Stomach (tissue), 9 donors: ENCODE results near the gene VPS41. TPM values are rescaled to one million over a fixed set of nuclear protein-coding genes. Genes with fewer than 3 reads are reported as not detected.

Experiments
- DNase-seq, 2 donors: peaks; one replicate each; pipeline versions ENCODE4 v3.0.0 to v3.0.0-alpha.2; 2013 to 2019
- H3K27ac ChIP-seq, 5 donors: fragments of 200-600 bp in 4 of 5; sonication (generic) in 4 of 5; one replicate each; pipeline ENCODE4 v1.5.1; 2013 to 2019; ENCODE audit warnings: mild to moderate bottlenecking in 1 of 5, moderate library complexity in 1 of 5
- H3K27me3 ChIP-seq, 3 donors: fragments of 200-600 bp; sonication (generic); one replicate each; pipeline ENCODE4 v1.5.1; 2017 to 2019; ENCODE audit warnings: mixed run types in 1 of 3
- H3K36me3 ChIP-seq, 4 donors: fragments of 200-600 bp; sonication (generic); 1 replicate in 3 of 4; 2 replicates in 1 of 4; pipeline ENCODE4 v1.5.1; 2016 to 2019
- H3K4me1 ChIP-seq, 4 donors: fragments of 200-600 bp; sonication (generic); one replicate each; pipeline ENCODE4 v1.5.1; 2016 to 2019
- H3K4me3 ChIP-seq, 4 donors: fragments of 200-600 bp; sonication (generic) in 3 of 4; one replicate each; pipeline ENCODE4 v1.5.1; 2016 to 2019; ENCODE audit warnings: mild to moderate bottlenecking in 1 of 4
- H3K9me3 ChIP-seq, 4 donors: fragments of 200-600 bp; sonication (generic); one replicate each; pipeline ENCODE4 v1.5.1; 2016 to 2019
- EP300 ChIP-seq: sonication (generic); formaldehyde crosslinking; IDR thresholded peaks from one replicate; pipeline ENCODE4 v1.6.1; 2017; ENCODE audit warnings: antibody characterized with exemption
- POLR2A ChIP-seq, 4 donors: fragments of 450-650 bp; IDR thresholded peaks; one replicate each; pipeline ENCODE4 v1.6.1; 2016; ENCODE audit warnings: antibody characterized with exemption in 4 of 4, control low read depth in 2 of 4, mild to moderate bottlenecking in 1 of 4, moderate library complexity in 1 of 4
- POLR2AphosphoS5 ChIP-seq, 3 donors: sonication (generic); formaldehyde crosslinking; IDR thresholded peaks; one replicate each; pipeline ENCODE4 v1.6.1; 2016; ENCODE audit warnings: antibody characterized with exemption in 3 of 3
- WGBS, 5 donors: extraction: QIAGEN DNeasy Blood & Tissue Kit in 3 of 5; methylation state at CpG; one replicate each; pipeline versions ENCODE4 v1.1.5 to v1.1.7; 2013 to 2018; 5-methylcytosine and 5-hydroxymethylcytosine counted together
- intact Hi-C: fragments of 100-400 bp; cut with DNase I; formaldehyde crosslinking; loops from one replicate; pipeline ENCODE4 v1.15.1; 2023; ENCODE audit warnings: low total_unique reads
- polyA plus RNA-seq, 3 donors: library from polyadenylated mRNA; stranded (reverse); fragments of 200-250 nt; gene quantifications; one replicate each; pipeline ENCODE4 v1.2.3, GENCODE V29; 2013
- total RNA-seq, 5 donors: library from RNA; depleted of rRNA; stranded (reverse); fragments of >200 nt; gene quantifications; one replicate each; pipeline versions ENCODE4 v1.1.0 to v1.2.3, GENCODE V29; 2014 to 2016
- TF ChIP-seq, protein P1 (sequence below), 7 experiments: fragments of 450-650 bp in 4 of 7; fragments of 200-600 bp in 3 of 7; sonication (generic) in 3 of 7; IDR thresholded peaks; one replicate each; pipeline ENCODE4 v1.5.1; 2016 to 2019; ENCODE audit warnings: antibody characterized with exemption in 7 of 7, control low read depth in 2 of 7, mild to moderate bottlenecking in 1 of 7
- donor health status: healthy with polysubstance abuse.
- donor health status: Bipolar disorder and iron deficiency.
- donor health status: healthy.

VPS41 gene
- total and polyA plus RNA-seq, 8 donors = 8.2 to 122 (median 41.4) TPM

DNA sequence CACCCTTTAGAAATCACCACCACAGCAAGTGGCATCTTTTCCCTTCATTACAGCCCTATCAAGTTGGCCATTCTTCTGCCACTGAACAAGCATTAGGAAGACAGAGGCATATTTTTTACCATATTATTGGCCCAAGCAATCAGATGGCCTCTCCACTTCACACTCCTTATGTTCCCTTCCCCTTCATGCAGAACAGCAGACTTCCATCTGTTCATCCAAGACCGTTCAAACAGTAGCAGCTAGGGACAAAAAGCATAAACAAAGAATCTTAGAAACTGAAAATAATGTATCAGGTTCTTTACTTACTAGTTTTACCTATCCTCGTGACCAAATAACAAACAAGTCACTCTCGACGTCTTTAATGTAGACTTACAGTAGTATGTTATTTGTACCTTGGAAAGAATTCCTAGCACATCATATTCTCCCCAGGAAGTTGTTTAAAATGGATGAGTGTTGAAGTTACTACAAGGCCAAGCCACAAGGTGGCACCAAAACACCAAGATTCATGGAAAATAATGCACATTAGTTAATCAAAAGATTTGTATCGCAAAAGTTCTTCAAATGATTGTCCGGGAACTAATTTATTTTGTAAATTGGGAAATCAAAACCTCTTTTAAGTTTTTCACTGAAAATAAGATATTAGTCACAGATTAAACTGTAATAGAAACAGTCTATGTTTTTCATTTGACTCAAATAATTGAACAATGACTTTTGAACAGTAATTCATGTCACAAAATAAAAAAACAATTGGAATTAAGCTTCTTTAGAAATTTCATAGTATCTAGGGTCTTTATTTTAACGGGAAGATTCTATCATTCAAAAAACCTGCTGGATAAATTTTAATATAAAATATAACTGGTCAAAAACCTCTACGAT is 112.1 kb downstream of the VPS41 start:
- peak; percentile 57 to 82 for DNase-seq
- Histone ChIP-seq H3K27ac (no peak overlapping the region), H3K4me3 (no peak overlapping the region), H3K36me3 (peaks cover 0 to 42% (median 34%) of the 10 kb centered on the region in 4 donors), H3K27me3 (no peaks in the 10 kb centered on the region), H3K9me3 (no peaks in the 10 kb centered on the region), H3K4me1 (no peaks in the 10 kb centered on the region)
- WGBS, 5 donors = 29 to 35% (median 31%) methylated on average over 8 of the region's 8 CpGs
- TF ChIP-seq, protein P1, sequence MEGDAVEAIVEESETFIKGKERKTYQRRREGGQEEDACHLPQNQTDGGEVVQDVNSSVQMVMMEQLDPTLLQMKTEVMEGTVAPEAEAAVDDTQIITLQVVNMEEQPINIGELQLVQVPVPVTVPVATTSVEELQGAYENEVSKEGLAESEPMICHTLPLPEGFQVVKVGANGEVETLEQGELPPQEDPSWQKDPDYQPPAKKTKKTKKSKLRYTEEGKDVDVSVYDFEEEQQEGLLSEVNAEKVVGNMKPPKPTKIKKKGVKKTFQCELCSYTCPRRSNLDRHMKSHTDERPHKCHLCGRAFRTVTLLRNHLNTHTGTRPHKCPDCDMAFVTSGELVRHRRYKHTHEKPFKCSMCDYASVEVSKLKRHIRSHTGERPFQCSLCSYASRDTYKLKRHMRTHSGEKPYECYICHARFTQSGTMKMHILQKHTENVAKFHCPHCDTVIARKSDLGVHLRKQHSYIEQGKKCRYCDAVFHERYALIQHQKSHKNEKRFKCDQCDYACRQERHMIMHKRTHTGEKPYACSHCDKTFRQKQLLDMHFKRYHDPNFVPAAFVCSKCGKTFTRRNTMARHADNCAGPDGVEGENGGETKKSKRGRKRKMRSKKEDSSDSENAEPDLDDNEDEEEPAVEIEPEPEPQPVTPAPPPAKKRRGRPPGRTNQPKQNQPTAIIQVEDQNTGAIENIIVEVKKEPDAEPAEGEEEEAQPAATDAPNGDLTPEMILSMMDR (IDR thresholded peaks at IDR 0.05) = peak in 5 of 7 experiments; percentile 42 to 68 (median 63)
- no peak for TF ChIP-seq EP300
- intact Hi-C loops = loop anchor here (10.0 kb wide), 1 partner anchor 668 kb away; no protein-coding TSS in a partner anchor

DNA sequence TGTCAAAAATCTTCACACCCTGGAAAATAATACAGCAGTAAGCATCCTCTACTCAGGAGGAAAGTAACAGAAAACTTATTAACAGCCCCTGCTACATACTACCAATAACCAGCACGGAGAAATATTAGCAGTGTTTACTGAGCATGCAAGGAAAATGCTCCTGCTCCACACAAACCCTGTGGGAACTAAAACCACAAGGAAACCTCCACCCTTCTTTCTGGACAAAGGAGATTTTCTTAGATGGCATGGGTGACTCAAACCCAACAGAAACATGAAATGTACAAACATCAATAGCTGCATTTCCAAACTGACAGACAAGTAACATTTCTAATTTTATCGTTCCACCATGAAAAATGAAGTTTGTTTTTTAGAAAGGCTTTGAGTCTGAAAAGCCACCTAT is 113.4 kb downstream of the VPS41 start:
- Histone ChIP-seq H3K27me3 (no peaks in the 10 kb centered on the region), H3K9me3 (no peaks in the 10 kb centered on the region), H3K4me1 (no peaks in the 10 kb centered on the region), H3K4me3 (no peak overlapping the region), H3K36me3 (peaks cover 4 to 55% (median 46%) of the 10 kb centered on the region in 4 donors), H3K27ac (no peak overlapping the region)
- no peak for DNase-seq
- intact Hi-C loops = loop anchor here (10.0 kb wide), 1 partner anchor 669 kb away; no protein-coding TSS in a partner anchor
- 90 to 94% (median 92%) methylated on average over 2 of the region's 2 CpGs for WGBS, 5 donors
- TF ChIP-seq, protein P1 (IDR thresholded peaks at IDR 0.05) = no peak
- TF ChIP-seq POLR2AphosphoS5 (IDR thresholded peaks at IDR 0.05) = no peak

DNA sequence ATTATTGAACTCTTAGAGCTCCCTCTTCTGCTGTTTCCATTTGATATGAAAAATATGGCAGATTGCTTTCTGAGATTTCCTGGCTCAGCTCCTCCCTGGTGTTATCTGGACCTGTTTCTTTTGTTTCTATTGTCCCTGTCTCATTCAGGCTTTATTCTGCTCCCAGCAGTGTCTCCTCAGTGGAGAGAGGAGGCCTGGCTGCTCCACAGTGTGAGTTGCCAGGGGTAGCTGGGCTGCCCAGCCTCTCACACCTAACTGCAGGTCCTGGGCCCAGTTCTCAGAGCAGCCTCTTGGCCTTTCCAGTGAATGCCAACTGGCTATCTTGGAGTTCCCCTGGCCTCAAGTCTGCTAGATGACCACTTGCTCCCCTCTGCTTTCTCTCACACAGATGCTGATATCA is 127.0 kb downstream of the VPS41 start:
- intact Hi-C loops = no loop called here
- Histone ChIP-seq H3K9me3 (no peaks in the 10 kb centered on the region), H3K4me3 (no peak overlapping the region), H3K4me1 (no peaks in the 10 kb centered on the region), H3K27me3 (no peaks in the 10 kb centered on the region), H3K27ac (no peak overlapping the region), H3K36me3 (peaks cover 0 to 33% (median 22%) of the 10 kb centered on the region in 4 donors)
- TF ChIP-seq POLR2A (IDR thresholded peaks at IDR 0.05) = no peak
- TF ChIP-seq POLR2AphosphoS5 (IDR thresholded peaks at IDR 0.05) = no peak
- TF ChIP-seq, protein P1 (IDR thresholded peaks at IDR 0.05) = no peak
- no peak for TF ChIP-seq EP300
- no peak for DNase-seq

DNA sequence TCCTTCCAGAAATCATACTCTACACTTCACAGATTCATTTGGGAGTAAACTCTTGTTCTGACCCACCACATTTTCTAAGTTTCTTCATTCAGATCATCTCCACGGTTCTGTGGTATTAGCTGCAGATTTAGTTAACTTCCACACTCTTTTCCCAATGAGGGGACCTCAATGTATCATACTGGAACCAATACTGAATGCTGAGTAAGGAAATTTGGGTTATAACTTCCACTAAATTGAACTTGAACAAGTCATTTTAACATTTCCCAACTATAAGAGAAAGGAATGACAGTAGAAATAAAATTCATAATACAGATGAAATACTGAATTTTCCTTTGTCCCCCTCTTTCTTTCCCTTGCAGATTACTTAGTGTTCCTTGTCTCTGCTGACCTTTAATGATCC is 131.4 kb downstream of the VPS41 start:
- Histone ChIP-seq H3K4me1 (no peaks in the 10 kb centered on the region), H3K9me3 (no peaks in the 10 kb centered on the region), H3K27ac (no peak overlapping the region), H3K27me3 (no peaks in the 10 kb centered on the region), H3K36me3 (peaks cover 0 to 52% (median 40%) of the 10 kb centered on the region in 4 donors), H3K4me3 (no peak overlapping the region)
- intact Hi-C loops = no loop called here
- TF ChIP-seq POLR2AphosphoS5 (IDR thresholded peaks at IDR 0.05) (no peak), POLR2A (IDR thresholded peaks at IDR 0.05) (no peak), EP300 (no peak)
- TF ChIP-seq, protein P1 (IDR thresholded peaks at IDR 0.05) = no peak
- WGBS, 5 donors = 0 to 80% (median 35%) methylated on average over 1 of the region's 1 CpG
- DNase-seq = no peak
